Gastroesophageal sphincter (tissue), 4 donors: ENCODE data around the gene TMEM123. TPM values are rescaled to one million over a fixed set of nuclear protein-coding genes. Genes with fewer than 3 reads are reported as not detected.

ENCODE experiments used
- ATAC-seq: fragments of 150-250 bp; one replicate; pipeline ENCODE4 v1.9.1; 2016; ENCODE audit warnings: mild to moderate bottlenecking, moderate library complexity
- H3K27ac ChIP-seq, 4 donors: fragments of 200-600 bp; sonication (generic) in 3 of 4; 1 replicate in 3 of 4; 2 replicates in 1 of 4; pipeline ENCODE4 v1.5.1; 2016 to 2019
- H3K27me3 ChIP-seq: fragments of 200-600 bp; sonication (generic); one replicate; pipeline ENCODE4 v1.5.1; 2019
- H3K36me3 ChIP-seq, 2 donors: fragments of 200-600 bp; sonication (generic); one replicate each; pipeline ENCODE4 v1.5.1; 2019; ENCODE audit warnings: control low read depth in 1 of 2
- H3K4me1 ChIP-seq, 3 donors: fragments of 200-600 bp; sonication (generic); 1 replicate in 2 of 3; 2 replicates in 1 of 3; pipeline ENCODE4 v1.5.1; 2016 to 2019; ENCODE audit warnings: control low read depth in 2 of 3
- H3K4me3 ChIP-seq, 2 donors: fragments of 200-600 bp; sonication (generic); one replicate each; pipeline ENCODE4 v1.5.1; 2019; ENCODE audit warnings: mild to moderate bottlenecking in 1 of 2, moderate library complexity in 1 of 2
- H3K9me3 ChIP-seq, 3 donors: fragments of 200-600 bp; sonication (generic); one replicate each; pipeline ENCODE4 v1.5.1; 2017 to 2019; ENCODE audit warnings: control low read depth in 2 of 3
- EP300 ChIP-seq: sonication (generic); formaldehyde crosslinking; IDR thresholded peaks from one replicate; pipeline ENCODE4 v1.6.1; 2017; ENCODE audit warnings: antibody characterized with exemption, mild to moderate bottlenecking
- POLR2A ChIP-seq, 2 donors: fragments of 450-650 bp; IDR thresholded peaks; one replicate each; pipeline ENCODE4 v1.6.1; 2017; ENCODE audit warnings: antibody characterized with exemption in 2 of 2, mild to moderate bottlenecking in 2 of 2, moderate library complexity in 1 of 2
- POLR2AphosphoS5 ChIP-seq: sonication (generic); formaldehyde crosslinking; IDR thresholded peaks from one replicate; pipeline ENCODE4 v1.6.1; 2017; ENCODE audit warnings: antibody characterized with exemption
- WGBS, 2 donors: methylation state at CpG; one replicate each; pipeline ENCODE4 v1.1.5; 2018; ENCODE audit warnings: low coverage in 1 of 2; 5-methylcytosine and 5-hydroxymethylcytosine counted together
- total RNA-seq, 4 donors: library from RNA; depleted of rRNA; stranded (reverse); fragments of >200 nt; gene quantifications; one replicate each; pipeline ENCODE4 v1.1.0, GENCODE V29; 2016
- TF ChIP-seq, protein P1 (sequence below), 4 experiments: fragments of 200-600 bp in 2 of 4; fragments of 450-650 bp in 2 of 4; sonication (generic) in 1 of 4; IDR thresholded peaks; one replicate each; pipeline ENCODE4 v1.5.1; 2017 to 2019; ENCODE audit warnings: antibody characterized with exemption in 4 of 4, mild to moderate bottlenecking in 2 of 4, moderate library complexity in 2 of 4

The TMEM123 gene
- total RNA-seq, 4 donors from 2014 or later: 87.6 to 141 (median 101) TPM

- no peak for ATAC-seq
- no peaks in the 10 kb centered on the region for H3K36me3 ChIP-seq
- no peak overlapping the region for H3K27ac ChIP-seq
- H3K4me1 ChIP-seq: peaks cover 0 to 4% (median 0%) of the 10 kb centered on the region in 3 donors
- TF ChIP-seq, protein P1, sequence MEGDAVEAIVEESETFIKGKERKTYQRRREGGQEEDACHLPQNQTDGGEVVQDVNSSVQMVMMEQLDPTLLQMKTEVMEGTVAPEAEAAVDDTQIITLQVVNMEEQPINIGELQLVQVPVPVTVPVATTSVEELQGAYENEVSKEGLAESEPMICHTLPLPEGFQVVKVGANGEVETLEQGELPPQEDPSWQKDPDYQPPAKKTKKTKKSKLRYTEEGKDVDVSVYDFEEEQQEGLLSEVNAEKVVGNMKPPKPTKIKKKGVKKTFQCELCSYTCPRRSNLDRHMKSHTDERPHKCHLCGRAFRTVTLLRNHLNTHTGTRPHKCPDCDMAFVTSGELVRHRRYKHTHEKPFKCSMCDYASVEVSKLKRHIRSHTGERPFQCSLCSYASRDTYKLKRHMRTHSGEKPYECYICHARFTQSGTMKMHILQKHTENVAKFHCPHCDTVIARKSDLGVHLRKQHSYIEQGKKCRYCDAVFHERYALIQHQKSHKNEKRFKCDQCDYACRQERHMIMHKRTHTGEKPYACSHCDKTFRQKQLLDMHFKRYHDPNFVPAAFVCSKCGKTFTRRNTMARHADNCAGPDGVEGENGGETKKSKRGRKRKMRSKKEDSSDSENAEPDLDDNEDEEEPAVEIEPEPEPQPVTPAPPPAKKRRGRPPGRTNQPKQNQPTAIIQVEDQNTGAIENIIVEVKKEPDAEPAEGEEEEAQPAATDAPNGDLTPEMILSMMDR (IDR thresholded peaks at IDR 0.05): no peak
- TF ChIP-seq POLR2AphosphoS5 (no peak), EP300 (no peak), POLR2A (IDR thresholded peaks at IDR 0.05) (no peak)
- no peak overlapping the region for H3K4me3 ChIP-seq
- no peaks in the 10 kb centered on the region for H3K9me3 ChIP-seq
- 90 to 91% methylated on average over 2 to 3 of the region's 3 CpGs for WGBS, 2 donors
- H3K27me3 ChIP-seq: no peaks in the 10 kb centered on the region
Observed at GRCh38 chr11:102458548-102458947, 6.0 kb upstream of the TMEM123 start.

- Histone ChIP-seq H3K4me1 (peaks cover 0 to 9% (median 0%) of the 10 kb centered on the region in 3 donors), H3K27ac (no peak overlapping the region), H3K4me3 (no peak overlapping the region), H3K27me3 (no peaks in the 10 kb centered on the region), H3K36me3 (no peaks in the 10 kb centered on the region), H3K9me3 (no peaks in the 10 kb centered on the region)
- ATAC-seq: no peak
- TF ChIP-seq POLR2AphosphoS5 (no peak), EP300 (no peak), POLR2A (IDR thresholded peaks at IDR 0.05) (no peak)
- TF ChIP-seq, protein P1 (IDR thresholded peaks at IDR 0.05): no peak
Observed at GRCh38 chr11:102457865-102458264, 5.3 kb upstream of the TMEM123 start.

GRCh38 chr11:102457056-102457677 lies 4.6 kb upstream of the TMEM123 start:
- no peak for ATAC-seq
- Histone ChIP-seq H3K27ac (no peak overlapping the region), H3K36me3 (no peaks in the 10 kb centered on the region), H3K9me3 (no peaks in the 10 kb centered on the region), H3K4me1 (peaks cover 0 to 9% (median 0%) of the 10 kb centered on the region in 3 donors), H3K4me3 (no peak overlapping the region), H3K27me3 (no peaks in the 10 kb centered on the region)
- 79 to 82% methylated on average over 3 of the region's 3 CpGs for WGBS, 2 donors
- TF ChIP-seq, protein P1 (IDR thresholded peaks at IDR 0.05): no peak
- TF ChIP-seq EP300: no peak
- TF ChIP-seq POLR2A (IDR thresholded peaks at IDR 0.05): no peak
- TF ChIP-seq POLR2AphosphoS5: no peak

GRCh38 chr11:102456381-102456780 lies 3.8 kb upstream of the TMEM123 start:
- Histone ChIP-seq H3K4me1 (peaks cover 0 to 10% (median 0%) of the 10 kb centered on the region in 3 donors), H3K27ac (no peak overlapping the region), H3K36me3 (no peaks in the 10 kb centered on the region), H3K9me3 (no peaks in the 10 kb centered on the region), H3K4me3 (no peak overlapping the region), H3K27me3 (no peaks in the 10 kb centered on the region)
- 43 to 100% methylated on average over 1 to 2 of the region's 2 CpGs for WGBS, 2 donors
- TF ChIP-seq POLR2A (IDR thresholded peaks at IDR 0.05): no peak
- no peak for TF ChIP-seq EP300
- no peak for ATAC-seq

- no peaks in the 10 kb centered on the region for H3K27me3 ChIP-seq
- no peak for ATAC-seq
- H3K4me1 ChIP-seq: peaks cover 1 to 34% (median 5%) of the 10 kb centered on the region in 3 donors
- TF ChIP-seq, protein P1 (IDR thresholded peaks at IDR 0.05): no peak
- no peak for TF ChIP-seq POLR2A (IDR thresholded peaks at IDR 0.05)
- TF ChIP-seq EP300: no peak
- no peak for TF ChIP-seq POLR2AphosphoS5
- 86 to 88% methylated on average over 3 of the region's 3 CpGs for WGBS, 2 donors
- H3K4me3 ChIP-seq: no peak overlapping the region
- no peaks in the 10 kb centered on the region for H3K9me3 ChIP-seq
- no peak overlapping the region for H3K27ac ChIP-seq
- no peaks in the 10 kb centered on the region for H3K36me3 ChIP-seq
Observed at GRCh38 chr11:102453921-102454320, 1.4 kb upstream of the TMEM123 start.
